GM19397 (cell line): Measurements from ENCODE around the gene KASH5.
"Not testable (repeated sequence)": the region's sequence is repeated elsewhere in the genome, so short reads cannot be mapped to it uniquely, and the experiment has no call there.

Source experiments
- ATAC-seq: cut with Tn5 transposase; IDR thresholded peaks from one replicate; pipeline ENCODE4 v1.9.1; 2021; ENCODE audit warnings: mild to moderate bottlenecking, moderate library complexity; ENCODE audit not compliant: unreplicated experiment

Gene KASH5

DNA sequence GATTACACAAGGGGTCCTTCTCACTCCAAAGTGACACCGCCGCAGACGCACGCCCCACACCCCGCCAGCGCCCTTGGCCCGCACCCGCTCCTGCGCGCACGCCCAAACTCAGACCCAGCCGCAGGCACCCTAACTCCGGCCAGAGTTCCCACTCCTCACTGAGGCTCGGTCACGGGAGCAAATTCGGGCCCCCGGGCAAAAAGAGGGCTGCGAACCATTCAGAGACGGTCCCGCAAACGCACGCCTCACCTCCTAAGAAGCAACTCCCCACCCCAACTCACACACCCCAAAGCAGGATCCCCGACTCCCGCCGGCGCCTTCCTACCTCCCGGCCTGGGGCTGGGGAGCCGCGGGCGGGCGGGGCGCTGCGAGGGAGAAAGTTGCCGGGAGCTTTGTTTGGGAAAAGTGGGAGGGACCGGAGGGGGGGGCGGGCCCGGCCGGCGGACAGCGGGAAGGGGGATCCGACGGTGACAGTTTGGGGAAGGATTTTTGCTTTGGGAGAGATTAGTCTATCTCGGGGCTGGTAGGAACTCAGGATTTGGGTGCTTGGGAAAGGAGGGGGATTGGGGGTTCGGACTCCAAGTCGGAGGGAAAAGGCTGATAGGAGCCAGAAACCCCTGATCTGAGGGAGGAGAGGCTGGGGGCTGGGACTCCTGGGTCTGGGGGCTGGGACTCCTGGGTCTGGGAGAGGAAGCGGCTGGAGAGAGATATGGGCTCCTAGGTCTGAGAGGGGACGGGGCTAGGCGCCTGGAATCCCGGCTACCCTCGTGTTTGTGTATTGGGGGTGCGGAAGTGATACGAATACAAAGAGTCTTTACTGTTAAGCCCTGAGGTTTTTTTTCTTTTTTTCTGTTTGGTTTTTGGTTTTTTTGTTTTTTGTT is 25.8 kb upstream of the KASH5 start, which contains the start of gene TEAD2:
Gene TEAD2 (minus strand): TSS at position 369 of the 881 bp plus-strand sequence. CDS start 2,341 bp downstream, outside the sequence.
- ATAC-seq: no peak

DNA sequence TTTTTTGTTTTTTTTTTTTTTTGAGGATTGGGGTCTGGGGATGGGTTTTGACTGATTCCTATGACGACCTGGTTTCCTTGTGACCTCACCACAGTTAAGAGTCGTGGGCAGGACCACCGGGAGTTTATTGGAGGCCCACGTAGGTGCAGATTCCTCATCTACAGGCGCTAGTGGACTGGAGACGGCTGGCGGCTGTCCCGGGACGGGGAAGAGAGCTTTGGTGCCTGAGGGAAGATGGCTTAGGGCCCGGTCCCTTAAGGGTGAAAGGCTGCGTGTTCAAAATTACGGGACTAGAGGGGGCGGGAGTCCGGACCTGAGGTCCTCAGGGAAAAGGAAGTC is 25.2 kb upstream of the KASH5 start:
- no peak for ATAC-seq

DNA sequence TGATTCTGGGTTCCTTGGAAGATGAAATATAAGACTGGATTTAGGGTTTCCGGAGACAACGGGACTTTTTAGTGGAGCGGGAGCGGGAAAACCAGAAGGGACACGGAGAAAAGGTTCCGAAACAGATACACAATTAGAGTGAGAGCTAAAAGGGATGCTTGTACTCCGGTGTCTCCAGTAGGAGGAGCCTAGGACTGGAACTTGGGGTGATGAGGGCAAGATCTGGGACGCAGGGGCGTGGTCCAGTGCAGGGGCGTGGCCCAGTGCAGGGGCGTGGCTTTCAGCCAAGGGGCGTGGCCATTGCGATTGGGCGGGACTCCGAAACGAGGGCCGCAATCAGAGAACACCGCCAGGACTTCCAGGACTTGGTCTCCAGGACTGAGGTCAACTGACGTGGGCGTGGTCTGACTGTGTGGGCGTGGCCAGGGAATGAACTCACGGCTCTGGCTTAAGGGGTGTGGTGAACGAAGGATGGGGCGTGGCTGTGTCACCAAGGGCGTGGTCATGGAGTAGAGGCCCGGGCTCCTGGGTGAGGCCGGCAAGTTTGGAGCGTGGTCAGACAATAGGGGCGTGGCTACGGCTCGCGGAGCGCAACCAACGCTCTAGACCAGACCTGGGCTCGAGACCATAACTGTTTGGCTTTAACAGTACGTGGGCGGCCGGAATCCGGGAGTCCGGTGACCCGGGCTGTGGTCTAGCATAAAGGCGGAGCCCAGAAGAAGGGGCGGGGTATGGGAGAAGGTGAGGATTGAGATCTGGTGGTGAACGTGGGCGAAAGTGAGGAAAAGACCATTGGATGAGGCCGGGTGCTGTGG is 24.6 kb upstream of the KASH5 start, which contains the start of gene DKKL1:
Gene DKKL1 (plus strand): TSS at position 610 of the 815 bp plus-strand sequence. CDS start 122 bp downstream, at position 732.
- no peak for ATAC-seq

DNA sequence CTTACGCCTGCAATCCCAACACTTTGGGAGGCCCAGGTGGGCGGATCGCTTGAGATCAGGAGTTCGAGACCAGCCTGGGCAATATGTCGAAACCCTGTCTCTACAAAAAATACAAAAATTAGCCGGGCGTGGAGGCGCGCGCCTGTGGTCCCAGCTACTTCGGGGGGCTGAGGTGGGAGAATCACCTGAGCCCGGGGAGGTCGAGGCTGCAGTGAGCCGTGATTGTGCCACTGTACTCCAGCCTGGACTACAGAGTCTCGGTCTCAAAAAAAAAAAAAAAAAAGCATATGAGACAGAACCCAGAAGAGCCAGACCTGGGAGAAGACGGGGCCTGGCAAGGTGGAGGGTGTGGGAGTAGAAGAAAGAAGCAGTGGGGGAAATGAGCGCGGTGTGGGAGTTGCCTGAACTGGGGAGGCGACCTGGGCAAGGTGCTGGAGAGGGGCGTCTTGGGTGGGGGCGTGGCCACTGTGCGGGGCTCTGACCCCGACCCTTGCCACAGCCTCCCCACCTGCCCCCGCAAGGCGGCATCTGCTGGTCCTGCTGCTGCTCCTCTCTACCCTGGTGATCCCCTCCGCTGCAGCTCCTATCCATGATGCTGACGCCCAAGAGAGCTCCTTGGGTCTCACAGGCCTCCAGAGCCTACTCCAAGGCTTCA is 23.8 kb upstream of the KASH5 start:
- no peak for ATAC-seq

DNA sequence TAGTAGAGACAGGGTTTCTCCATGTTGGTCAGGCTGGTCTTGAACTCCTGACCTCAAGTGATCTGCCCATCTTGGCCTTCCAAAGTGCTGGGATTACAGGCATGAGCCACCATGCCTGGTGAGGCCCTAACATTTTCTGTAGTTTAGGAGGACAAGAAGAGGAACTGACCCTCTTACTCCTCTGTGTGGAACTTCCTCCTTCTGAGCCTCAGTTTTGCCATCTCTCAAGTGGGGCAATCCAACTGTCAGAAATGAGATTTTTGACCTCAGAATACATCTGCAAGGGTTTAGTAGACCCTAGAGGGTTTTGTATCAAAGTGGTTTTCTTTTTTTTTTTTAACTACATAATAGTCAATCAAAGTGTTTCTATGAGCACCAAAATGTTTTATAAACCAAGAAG is 21.9 kb upstream of the KASH5 start:
- no peak for ATAC-seq

DNA sequence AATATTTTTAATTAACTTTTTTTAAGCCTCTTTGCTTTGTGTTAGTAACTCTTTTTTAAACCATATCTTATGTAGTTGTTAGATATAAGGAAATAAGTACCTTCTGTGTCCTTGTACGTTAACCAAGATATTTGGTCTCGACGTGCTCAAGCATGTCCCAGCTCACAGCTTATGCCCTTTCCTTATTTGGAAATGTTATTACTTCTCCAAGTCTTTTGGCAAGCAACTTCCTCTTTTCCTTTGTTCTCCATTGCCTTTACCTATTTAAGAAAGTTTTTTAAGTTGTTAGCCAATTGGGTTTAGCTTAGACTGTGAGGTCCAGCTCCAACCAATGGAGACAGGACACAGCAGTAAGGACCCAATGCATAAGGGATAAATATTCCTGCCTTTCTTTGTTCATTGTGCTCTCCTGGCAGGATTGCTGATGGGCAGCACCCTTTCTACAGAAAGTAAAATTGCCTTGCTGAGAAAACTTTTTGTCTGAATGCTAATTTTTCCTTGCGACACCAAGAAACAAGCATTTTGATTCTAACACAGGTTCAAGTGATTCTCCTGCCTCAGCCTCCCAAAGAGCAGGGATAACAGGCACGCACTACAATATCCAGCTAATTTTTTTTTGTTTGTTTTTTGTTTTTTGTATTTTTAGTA is 19.2 kb upstream of the KASH5 start:
- ATAC-seq: no peak

DNA sequence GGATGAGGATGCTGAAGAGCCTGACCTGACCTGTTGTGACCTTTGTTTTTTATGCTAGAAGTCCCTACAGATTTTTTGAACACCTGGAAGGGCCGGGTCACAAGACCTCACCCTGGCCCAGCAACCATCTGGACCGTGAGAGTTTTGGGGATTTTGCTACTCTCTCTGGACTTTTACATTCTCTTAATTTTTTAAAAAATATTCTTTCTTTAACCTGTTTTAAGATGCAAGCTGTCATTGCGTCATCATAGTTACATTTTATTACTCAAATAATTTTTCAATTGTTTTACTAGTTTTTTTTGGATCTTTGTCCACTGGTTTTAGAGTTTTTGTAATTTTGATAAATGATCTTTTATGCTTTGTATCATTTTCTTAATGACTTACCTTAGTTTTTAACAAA is 16.9 kb upstream of the KASH5 start:
- no peak for ATAC-seq

DNA sequence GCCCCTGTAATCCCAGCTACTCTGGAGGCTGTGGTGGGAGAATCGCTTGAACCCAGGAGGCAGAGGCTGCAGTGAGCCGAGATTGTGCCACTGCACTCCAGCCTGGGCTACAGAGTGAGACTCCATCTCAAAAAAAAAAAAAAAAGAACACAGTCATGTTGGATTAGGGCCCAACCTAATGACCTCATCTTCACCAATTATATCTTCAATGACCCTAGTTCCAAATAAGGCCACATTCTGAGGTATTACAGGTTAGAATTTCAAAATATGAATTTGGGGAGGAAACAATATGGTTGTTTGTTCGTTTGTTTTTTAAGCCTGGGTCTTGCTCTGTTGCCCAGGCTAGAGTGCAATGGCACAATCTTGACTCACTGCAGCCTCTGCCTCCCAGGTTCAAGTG is 14.9 kb upstream of the KASH5 start:
- not testable (repeated sequence) for ATAC-seq

DNA sequence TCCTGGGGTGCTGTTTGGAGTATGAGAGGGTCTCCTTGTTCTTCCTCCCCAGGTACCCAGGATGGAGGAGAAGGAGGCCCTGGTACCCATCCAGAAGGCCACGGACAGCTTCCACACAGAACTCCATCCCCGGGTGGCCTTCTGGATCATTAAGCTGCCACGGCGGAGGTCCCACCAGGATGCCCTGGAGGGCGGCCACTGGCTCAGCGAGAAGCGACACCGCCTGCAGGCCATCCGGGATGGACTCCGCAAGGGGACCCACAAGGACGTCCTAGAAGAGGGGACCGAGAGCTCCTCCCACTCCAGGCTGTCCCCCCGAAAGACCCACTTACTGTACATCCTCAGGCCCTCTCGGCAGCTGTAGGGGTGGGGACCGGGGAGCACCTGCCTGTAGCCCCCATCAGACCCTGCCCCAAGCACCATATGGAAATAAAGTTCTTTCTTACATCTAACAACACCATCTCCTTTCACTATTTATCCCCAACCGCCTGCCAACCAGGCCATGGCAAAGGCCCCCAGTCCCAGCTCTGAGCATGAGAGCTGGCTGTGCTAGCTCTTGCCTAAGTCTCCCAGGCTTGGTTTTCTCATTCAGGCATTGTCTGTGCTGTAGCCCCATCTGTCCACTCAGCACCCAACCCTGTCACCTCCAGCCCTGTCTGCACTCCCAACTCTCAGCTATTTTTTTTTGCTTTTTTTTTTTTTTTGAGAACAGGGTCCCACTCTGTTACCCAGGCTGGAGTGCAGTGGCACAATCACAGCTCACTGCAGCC is 13.2 kb upstream of the KASH5 start:
- no peak for ATAC-seq

DNA sequence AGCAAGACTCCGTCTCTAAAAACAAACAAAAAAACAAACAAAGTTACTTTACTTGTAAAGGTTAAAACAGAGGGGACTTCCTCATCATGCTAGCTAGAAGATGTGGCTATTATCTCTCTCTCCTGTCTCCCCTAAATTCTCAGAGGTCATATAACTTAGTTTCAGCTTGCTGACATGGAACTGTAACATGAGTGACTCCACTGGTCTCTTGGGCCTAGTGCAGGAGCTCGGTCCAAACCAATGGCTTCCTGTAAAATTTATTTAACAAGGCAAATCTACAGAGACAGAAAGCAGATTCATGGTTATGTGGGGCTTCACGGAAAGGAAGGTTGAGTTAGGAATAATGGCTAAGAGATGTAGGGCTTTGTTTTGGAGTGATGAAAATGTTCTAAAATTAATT is 9.5 kb upstream of the KASH5 start:
- no peak for ATAC-seq

DNA sequence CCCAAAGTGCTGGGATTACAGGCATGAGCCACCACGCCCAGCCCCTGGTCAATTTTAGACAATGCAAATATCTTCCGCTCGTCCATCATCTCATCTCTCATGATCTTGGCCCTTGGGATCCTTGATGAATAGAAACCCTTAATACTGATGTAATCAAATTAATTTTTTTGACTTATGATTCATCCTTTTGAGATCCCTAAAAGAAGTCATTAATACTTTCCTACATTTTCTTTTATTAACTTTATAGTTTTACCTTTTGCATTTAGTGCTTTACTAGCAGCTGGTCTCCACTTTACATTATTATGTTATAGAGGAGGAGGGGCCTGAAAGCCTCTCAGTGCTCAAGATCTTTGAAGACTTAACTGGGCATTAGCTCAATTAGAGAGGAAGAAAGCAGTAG is 7.7 kb upstream of the KASH5 start:
- ATAC-seq: no peak

DNA sequence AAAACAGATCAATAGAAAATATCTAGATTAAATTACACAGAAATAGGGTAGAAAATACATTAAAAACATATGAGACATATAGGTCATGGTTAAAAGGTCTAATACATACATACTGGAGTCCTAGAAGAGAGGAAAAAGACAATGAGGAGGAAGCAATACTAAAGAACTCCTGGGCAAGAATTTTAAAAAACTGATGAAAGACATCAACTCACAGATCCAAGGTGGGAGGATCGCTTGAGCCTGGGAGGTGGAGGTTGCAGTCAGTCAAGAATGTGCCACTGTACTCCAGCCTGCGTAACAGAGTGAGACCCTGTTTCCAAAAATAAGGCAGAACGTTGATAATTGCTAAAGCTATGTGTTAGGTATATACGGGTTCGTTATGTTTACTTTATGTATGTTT is 5.4 kb upstream of the KASH5 start:
- ATAC-seq: no peak

DNA sequence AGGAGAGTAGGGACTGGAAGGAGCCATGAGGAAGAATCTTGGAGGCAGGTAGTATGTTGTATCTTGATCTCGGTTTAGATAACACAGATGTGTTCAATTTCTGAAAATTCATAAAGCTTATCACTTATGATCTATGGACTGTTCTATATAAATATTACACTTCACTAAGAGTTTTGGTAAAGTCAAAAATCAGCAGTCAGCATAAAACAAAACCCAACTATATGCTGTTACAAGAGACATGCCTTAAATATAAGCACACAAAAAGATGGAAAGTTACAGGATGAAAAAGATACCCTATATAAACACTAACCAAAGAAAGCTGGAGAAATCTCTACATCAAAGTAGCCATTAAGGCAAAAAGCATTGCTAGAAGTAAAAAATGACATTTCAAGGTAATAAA is 4.5 kb upstream of the KASH5 start:
- no peak for ATAC-seq

DNA sequence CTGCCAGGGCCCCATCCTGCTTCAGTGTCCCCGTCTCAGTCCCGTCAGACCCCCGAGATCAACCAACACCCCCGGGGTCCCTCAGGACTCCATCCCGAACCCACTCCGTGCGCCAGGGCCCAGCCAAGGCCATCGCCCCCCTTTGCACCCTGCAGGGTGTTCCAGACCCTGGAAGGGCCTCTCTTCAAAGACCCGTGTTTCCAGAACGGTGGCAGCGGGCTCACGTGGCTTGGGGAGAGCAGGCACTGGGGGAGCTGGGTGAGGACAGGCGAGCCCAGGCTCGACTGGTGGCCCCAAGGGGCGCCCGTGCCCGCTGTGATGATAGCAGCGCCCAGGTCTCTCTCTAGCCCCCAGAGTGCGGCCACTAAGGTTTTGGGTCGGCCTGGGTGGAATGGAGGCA is 1.4 kb downstream of the KASH5 start:
- ATAC-seq: no peak

DNA sequence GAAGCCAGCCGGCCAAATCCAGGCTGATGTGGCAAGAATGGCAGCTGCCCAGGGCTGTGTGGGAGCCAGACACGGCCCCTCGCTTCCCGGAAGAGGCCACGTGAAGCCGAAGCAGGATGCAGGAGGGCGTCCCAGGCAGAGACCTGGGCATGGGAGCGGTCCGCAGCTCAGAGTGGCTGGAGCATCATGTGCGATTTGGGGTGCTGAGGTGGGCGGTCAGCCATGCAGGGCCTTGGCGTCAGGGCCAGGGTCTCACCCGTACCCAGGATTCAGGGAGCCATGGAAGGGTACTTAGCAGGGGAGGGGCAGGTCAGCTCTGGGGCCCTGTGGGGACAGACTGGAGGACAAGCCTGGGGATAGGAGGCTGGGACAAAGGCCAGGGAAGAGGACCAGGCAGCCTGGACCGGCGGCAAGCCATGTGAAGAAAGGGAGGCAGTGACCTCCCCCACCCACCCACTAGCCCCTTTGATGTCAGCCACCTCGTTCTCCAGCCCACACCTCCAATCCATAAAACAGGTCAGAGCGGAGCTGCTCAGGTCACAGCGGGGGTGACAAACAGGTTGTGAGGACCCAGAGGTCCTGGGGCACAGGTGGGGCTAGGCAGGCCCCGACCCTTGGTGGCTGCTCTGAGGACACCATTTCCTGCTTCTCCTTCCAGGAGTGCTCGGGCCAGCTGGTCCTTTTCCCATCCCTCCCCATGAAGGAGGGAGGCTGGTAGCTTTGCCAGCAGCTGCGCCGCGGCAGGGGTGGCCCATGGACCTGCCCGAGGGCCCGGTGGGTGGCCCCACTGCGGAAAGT is 2.3 kb downstream of the KASH5 start:
- no peak for ATAC-seq

DNA sequence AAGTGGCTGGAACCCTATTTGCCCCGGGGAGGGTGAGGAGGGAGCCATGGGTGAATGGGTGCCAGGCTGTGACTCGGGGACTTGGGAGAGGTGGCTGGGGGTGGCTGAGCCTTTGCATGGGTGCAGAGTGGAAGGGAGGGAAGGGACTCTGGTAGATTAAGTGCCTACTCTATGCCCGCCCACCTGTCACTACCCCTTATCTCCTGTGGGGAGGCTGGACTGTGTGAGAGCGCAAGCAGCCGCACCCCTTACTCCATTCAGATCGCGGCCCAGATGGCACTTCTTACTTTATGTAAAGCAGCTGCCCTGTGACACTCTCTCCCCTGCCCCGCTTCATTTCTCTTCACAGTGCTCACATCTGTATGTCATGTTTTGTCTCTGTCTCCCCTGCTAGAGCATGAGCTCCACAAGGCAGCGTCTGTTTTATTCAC is 2.9 kb downstream of the KASH5 start:
- no peak for ATAC-seq

DNA sequence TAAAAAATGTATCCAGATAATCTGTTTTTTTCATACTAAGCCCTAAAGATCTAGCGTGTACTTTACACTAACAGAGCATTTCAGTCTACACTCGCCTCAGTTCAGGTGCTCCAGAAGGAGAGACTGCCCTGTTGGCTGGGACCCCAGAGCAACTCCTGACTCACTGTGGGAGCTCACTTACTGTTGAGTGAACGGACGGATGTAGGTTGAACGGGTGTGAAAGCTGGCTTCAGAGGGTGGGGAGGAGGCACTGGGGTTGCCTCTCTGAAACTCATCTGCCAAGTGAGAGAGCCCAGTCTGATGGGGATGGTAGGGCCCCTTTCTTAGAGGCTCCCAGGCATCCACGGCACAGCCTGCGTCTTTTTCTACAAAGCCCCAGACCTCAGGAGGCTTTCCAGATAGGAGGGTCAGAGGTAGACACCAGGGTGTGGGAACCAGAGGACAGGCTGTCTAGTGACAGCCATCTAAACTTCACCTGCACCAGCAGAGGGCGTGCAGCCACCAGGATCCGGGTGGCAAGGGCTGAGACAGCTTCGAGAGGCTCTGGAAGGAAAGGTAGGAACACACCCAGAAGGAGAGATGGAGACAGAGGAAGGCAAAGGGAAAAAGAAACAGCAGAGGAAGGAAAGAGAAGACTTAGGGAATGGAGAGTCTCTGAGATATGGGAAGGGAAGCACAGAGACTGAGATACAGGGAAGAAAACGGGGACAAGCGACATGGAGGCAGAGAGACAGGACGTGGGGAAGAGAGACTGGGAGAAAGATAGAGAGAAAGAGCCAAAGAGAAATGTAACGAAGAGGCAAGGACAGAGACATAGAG is 3.7 kb downstream of the KASH5 start:
- no peak for ATAC-seq

DNA sequence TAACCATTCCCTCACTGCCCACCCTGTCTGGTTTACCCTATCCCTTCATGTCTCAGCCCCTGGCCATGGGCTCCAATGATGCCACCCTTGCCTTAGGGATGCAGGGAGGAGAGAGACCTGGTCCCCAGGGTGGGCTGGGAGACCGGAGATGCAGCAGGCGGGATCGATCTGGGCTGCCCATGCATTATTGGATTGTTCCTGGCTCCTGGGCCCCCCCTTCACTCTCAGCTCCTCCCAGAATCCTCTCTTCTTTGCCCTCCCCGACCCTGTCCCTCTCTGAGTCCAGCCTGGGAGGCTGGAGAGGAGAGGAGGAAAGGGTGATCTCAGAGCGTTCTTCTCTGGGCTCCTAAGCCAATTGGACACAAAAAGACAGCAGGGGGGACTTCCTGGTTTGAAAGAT is 5.8 kb downstream of the KASH5 start:
- no peak for ATAC-seq
